Panc1 (cell line): Measurements from ENCODE around the gene KCNK15. TPM values are rescaled to one million over a fixed set of nuclear protein-coding genes. Genes with fewer than 3 reads are reported as not detected.

Experiments
- ATAC-seq: fragments of 200-7000 bp; cut with Tn5 transposase; 2 replicates; pipeline ENCODE4 v1.9.1; 2020; ENCODE audit warnings: mild to moderate bottlenecking, moderate library complexity
- BruUV-seq: library from RNA; stranded (reverse); fragments of 400-500 nt; replicated peaks from 2 replicates; lab custom pipeline; 2021; lab: Mats Ljungman, UMichigan
- CTCF ChIA-PET: fragments of 300-600 bp; sonication (Branson Sonifier 250); formaldehyde crosslinking; loops from one replicate; lab custom pipeline; 2022; ENCODE audit warnings: antibody characterized with exemption; lab: Charles Lee
- POLR2A ChIA-PET: fragments of 300-600 bp; sonication (Branson Sonifier 250); formaldehyde crosslinking; loops from one replicate; lab custom pipeline; 2022; ENCODE audit warnings: antibody characterized with exemption; lab: Charles Lee
- DNase-seq: peaks from one replicate; pipeline ENCODE4 v3.0.0-alpha.2; 2010; ENCODE audit warnings: low read depth, low spot score
- H3K27ac ChIP-seq: 2 replicates; pipeline ENCODE4 v1.5.1; 2011; ENCODE audit warnings: mild to moderate bottlenecking, low read length, inconsistent platforms
- H3K27me3 ChIP-seq: fragments of 200-500 bp; sonication (Bioruptor generic); 2 replicates; pipeline ENCODE4 v1.6.0; 2014; ENCODE audit warnings: low read length, inconsistent platforms; ENCODE audit not compliant: control insufficient read depth, insufficient read depth
- H3K36me3 ChIP-seq: fragments of 200-500 bp; sonication (Bioruptor generic); 2 replicates; pipeline ENCODE4 v1.5.1; 2014; ENCODE audit warnings: inconsistent platforms, mild to moderate bottlenecking, low read length, moderate library complexity; ENCODE audit not compliant: control insufficient read depth, insufficient read depth
- H3K4me1 ChIP-seq: 2 replicates; pipeline ENCODE4 v1.5.1; 2011; ENCODE audit warnings: inconsistent platforms, mild to moderate bottlenecking, low read length, moderate library complexity; ENCODE audit not compliant: control insufficient read depth, insufficient read depth
- H3K4me3 ChIP-seq, 2 experiments: 2 replicates each; pipeline ENCODE4 v1.5.1; 2011 to 2012; ENCODE audit warnings: low read depth in 2 of 2, low read length in 2 of 2, mild to moderate bottlenecking in 2 of 2, inconsistent platforms in 1 of 2, moderate library complexity in 1 of 2
- H3K9me3 ChIP-seq: fragments of 200-500 bp; sonication (Bioruptor generic); 2 replicates; pipeline ENCODE4 v1.5.1; 2014; ENCODE audit warnings: low read depth, mild to moderate bottlenecking, inconsistent platforms, low read length, moderate library complexity; ENCODE audit not compliant: control insufficient read depth, insufficient read depth
- CTCF ChIP-seq: fragments of 450-650 bp; IDR thresholded peaks from 2 replicates; pipeline ENCODE4 v1.5.1; 2017; ENCODE audit warnings: mild to moderate bottlenecking
- POLR2AphosphoS5 ChIP-seq: IDR thresholded peaks from 2 replicates; pipeline ENCODE4 v1.6.1; 2012; ENCODE audit warnings: mild to moderate bottlenecking, low read depth, low read length, moderate library complexity
- SIN3A ChIP-seq: IDR thresholded peaks from 2 replicates; pipeline ENCODE4 v1.6.1; 2012; ENCODE audit warnings: low read depth, mild to moderate bottlenecking, low read length, moderate library complexity, borderline replicate concordance; ENCODE audit not compliant: insufficient read depth
- TCF7L2 ChIP-seq: IDR thresholded peaks from 2 replicates; pipeline ENCODE4 v1.6.1; 2011; ENCODE audit warnings: mild to moderate bottlenecking, low read depth, low read length, inconsistent platforms
- in situ Hi-C: cut with HindIII; loops from 2 replicates; pipeline ENCODE4 v1.10.0; 2016; ENCODE audit warnings: low sequenced_read_pairs, low pct_unique_long_range_greater_than_20kb
- intact Hi-C: fragments of 100-400 bp; cut with micrococcal nuclease; formaldehyde crosslinking; loops from one replicate; pipeline ENCODE4 v1.10.0; 2022; ENCODE audit not compliant: unreplicated experiment
- total RNA-seq: library from RNA; stranded (reverse); gene quantifications from one replicate; pipeline ENCODE4 v1.2.1, GENCODE V29; 2021; ENCODE audit not compliant: unreplicated experiment
- TF ChIP-seq, protein P1 (sequence below), 2 experiments: IDR thresholded peaks; 2 replicates each; pipeline ENCODE4 v1.6.1; 2011 to 2012; ENCODE audit warnings: low read depth in 2 of 2, control low read depth in 1 of 2, low read length in 1 of 2, mild to moderate bottlenecking in 1 of 2, moderate library complexity in 1 of 2; ENCODE audit not compliant: insufficient read depth in 1 of 2

KCNK15 gene
- total RNA-seq, 1 experiment from 2014 or later, result 7.4 TPM

DNA sequence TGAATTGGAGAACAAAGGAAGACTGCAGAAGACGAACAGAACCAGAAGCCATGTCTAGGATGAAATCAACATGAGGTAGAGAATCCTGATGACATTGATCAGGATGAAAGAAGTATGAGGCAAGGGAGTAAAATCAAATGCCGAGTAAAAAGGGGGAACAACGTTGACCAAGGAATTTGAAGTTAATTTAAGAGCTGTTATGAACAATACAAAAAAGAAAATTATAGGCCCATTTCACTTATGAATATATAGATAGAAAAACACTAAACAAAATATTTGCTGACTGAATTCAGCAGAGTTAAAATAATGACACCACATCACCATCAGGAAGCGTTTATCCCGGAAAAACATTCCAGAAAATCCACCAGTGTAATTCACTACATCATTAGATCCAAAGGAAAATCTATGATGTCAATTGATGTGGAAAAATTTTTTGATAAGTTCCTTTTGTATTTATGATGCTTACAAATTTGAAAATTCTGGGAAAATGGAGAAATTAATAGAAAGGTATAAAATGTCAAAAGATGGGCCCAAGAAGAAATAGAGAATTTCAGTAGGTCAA lies 38.6 kb upstream of the KCNK15 start:
- H3K36me3 ChIP-seq, result no peaks in the 10 kb centered on the region
- BruUV-seq, result no TSS peak
- ChIA-PET POLR2A (no interaction called here), CTCF (no interaction called here)
- H3K27ac ChIP-seq, result peak overlapping the region; percentile 79; the same call in 1 of the 2 replicates
- no peaks in the 10 kb centered on the region for H3K27me3 ChIP-seq
- no peak for DNase-seq
- no peak overlapping the region for H3K4me3 ChIP-seq
- peaks cover 39% of the 10 kb centered on the region for H3K4me1 ChIP-seq
- no peak for ATAC-seq
- intact Hi-C loops, result no loop called here
- in situ Hi-C loops, result no loop called here
- no peaks in the 10 kb centered on the region for H3K9me3 ChIP-seq
- TF ChIP-seq CTCF (no peak), SIN3A (no peak), POLR2AphosphoS5 (no peak), TCF7L2 (no peak)
- TF ChIP-seq, protein P1, sequence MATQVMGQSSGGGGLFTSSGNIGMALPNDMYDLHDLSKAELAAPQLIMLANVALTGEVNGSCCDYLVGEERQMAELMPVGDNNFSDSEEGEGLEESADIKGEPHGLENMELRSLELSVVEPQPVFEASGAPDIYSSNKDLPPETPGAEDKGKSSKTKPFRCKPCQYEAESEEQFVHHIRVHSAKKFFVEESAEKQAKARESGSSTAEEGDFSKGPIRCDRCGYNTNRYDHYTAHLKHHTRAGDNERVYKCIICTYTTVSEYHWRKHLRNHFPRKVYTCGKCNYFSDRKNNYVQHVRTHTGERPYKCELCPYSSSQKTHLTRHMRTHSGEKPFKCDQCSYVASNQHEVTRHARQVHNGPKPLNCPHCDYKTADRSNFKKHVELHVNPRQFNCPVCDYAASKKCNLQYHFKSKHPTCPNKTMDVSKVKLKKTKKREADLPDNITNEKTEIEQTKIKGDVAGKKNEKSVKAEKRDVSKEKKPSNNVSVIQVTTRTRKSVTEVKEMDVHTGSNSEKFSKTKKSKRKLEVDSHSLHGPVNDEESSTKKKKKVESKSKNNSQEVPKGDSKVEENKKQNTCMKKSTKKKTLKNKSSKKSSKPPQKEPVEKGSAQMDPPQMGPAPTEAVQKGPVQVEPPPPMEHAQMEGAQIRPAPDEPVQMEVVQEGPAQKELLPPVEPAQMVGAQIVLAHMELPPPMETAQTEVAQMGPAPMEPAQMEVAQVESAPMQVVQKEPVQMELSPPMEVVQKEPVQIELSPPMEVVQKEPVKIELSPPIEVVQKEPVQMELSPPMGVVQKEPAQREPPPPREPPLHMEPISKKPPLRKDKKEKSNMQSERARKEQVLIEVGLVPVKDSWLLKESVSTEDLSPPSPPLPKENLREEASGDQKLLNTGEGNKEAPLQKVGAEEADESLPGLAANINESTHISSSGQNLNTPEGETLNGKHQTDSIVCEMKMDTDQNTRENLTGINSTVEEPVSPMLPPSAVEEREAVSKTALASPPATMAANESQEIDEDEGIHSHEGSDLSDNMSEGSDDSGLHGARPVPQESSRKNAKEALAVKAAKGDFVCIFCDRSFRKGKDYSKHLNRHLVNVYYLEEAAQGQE (IDR thresholded peaks at IDR 0.05; ENCODE audit: insufficient read depth in 1 of 2, low read depth in 2 of 2, low read length in 1 of 2), result no peak

GRCh38 chr20:44709380-44709779 lies 36.3 kb upstream of the KCNK15 start:
- ChIA-PET CTCF (no interaction called here), POLR2A (no interaction called here)
- Histone ChIP-seq H3K27ac (peak overlapping the region; percentile 72), H3K27me3 (no peaks in the 10 kb centered on the region), H3K4me1 (peaks cover 27% of the 10 kb centered on the region), H3K4me3 (no peak overlapping the region), H3K9me3 (no peaks in the 10 kb centered on the region), H3K36me3 (no peaks in the 10 kb centered on the region)
- intact Hi-C loops (no loop called here), in situ Hi-C loops (no loop called here)
- no TSS peak for BruUV-seq
- TF ChIP-seq TCF7L2, result no peak
- TF ChIP-seq, protein P1 (IDR thresholded peaks at IDR 0.05; ENCODE audit: insufficient read depth in 1 of 2, low read depth in 2 of 2, low read length in 1 of 2), result no peak
- no peak for TF ChIP-seq POLR2AphosphoS5
- no peak for TF ChIP-seq CTCF
- TF ChIP-seq SIN3A, result no peak
- ATAC-seq (no peak), DNase-seq (no peak)
